HFF-Myc (cell line): ENCODE data around the gene ISL2.

Experiments
- DNase-seq: peaks from one replicate; pipeline ENCODE4 v3.0.0-alpha.2; 2011; ENCODE audit warnings: low read depth; ENCODE audit errors: extremely low read depth
- H3K4me3 ChIP-seq: replicated peaks from 2 replicates; pipeline ENCODE4 v1.5.1; 2011; ENCODE audit warnings: low read depth, mild to moderate bottlenecking, control low read depth, low read length
- TF ChIP-seq, protein P1 (sequence below): IDR thresholded peaks from 2 replicates; pipeline ENCODE4 v1.5.1; 2012; ENCODE audit warnings: mild to moderate bottlenecking, low read depth, low read length, control low read depth; ENCODE audit errors: missing control alignments

ISL2 gene

DNA sequence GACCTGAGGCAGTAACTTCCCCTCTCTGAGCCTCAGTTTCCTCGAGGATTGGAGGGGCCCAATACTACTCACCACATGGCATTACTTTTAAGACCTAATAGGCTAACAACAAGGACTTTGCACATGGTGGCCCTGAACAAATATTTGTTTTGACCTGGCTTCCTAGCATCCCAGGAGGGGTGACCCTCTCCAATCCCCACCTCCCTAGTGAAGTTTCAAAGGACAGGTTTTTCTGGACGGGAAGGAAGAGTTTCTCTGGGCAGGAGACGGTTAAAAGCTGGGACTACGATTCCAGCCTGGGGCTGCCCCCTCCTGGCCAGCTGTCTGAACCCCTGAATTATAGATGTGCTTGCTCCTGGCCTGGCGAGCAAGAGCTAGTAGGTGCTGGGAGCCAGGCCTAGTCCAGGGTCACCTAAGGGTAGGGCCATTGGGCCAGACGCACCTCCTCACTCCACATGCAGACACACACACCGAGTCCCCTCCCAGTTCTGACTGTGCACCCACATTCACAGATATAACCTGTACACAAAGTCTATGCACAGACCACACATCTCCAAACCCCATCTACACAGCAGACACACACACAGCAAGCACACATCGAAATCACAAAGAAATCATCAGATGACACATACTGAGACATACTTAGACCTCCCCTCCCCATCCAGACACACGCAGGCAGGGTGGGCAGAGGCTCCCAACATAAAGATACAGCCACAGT lies 2.7 kb upstream of the ISL2 start:
- no peak for DNase-seq
- TF ChIP-seq, protein P1, sequence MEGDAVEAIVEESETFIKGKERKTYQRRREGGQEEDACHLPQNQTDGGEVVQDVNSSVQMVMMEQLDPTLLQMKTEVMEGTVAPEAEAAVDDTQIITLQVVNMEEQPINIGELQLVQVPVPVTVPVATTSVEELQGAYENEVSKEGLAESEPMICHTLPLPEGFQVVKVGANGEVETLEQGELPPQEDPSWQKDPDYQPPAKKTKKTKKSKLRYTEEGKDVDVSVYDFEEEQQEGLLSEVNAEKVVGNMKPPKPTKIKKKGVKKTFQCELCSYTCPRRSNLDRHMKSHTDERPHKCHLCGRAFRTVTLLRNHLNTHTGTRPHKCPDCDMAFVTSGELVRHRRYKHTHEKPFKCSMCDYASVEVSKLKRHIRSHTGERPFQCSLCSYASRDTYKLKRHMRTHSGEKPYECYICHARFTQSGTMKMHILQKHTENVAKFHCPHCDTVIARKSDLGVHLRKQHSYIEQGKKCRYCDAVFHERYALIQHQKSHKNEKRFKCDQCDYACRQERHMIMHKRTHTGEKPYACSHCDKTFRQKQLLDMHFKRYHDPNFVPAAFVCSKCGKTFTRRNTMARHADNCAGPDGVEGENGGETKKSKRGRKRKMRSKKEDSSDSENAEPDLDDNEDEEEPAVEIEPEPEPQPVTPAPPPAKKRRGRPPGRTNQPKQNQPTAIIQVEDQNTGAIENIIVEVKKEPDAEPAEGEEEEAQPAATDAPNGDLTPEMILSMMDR: peak; percentile 26
- no peak overlapping the region for H3K4me3 ChIP-seq

DNA sequence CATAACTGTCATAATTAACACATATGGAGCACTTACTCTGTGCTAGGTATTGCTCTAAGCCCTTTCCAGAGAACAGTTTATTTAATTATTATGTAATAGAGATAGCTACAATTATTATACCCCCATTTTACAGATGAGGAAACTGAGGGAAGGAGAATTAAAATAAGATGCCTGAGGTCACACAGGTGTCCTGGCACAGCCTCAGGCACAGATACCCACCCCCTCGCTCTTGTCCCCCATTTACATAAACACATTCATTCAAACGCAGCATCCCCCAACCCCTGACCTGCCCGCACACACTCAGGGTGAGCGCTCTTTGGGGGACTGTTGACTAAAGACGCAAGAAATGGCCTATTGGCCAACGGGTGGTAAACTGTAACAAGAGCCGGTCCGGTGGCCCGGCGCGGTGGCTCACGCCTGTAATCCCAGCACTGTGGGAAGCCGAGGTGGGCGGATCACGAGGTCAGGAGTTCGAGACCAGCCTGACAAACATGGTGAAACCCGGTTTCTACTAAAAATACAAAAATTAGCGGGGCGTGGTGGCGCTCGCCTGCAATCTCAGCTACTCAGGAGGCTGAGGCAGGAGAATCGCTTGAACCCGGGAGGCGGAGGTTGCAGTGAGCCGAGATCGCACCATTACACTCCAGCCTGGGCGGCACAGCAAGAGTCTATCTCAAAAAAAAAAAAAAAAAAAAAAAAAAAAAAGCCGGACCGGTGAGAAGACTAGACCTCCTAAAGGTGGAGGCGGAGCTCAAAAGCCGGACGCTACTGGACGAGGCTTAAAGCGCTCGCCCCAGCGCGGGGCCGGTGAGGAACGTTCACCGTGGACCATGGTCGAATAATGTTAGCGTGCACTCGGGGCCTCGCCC lies 1.9 kb upstream of the ISL2 start:
- TF ChIP-seq, protein P1: no peak
- peak overlapping the region; percentile 75 for H3K4me3 ChIP-seq
- DNase-seq: no peak

DNA sequence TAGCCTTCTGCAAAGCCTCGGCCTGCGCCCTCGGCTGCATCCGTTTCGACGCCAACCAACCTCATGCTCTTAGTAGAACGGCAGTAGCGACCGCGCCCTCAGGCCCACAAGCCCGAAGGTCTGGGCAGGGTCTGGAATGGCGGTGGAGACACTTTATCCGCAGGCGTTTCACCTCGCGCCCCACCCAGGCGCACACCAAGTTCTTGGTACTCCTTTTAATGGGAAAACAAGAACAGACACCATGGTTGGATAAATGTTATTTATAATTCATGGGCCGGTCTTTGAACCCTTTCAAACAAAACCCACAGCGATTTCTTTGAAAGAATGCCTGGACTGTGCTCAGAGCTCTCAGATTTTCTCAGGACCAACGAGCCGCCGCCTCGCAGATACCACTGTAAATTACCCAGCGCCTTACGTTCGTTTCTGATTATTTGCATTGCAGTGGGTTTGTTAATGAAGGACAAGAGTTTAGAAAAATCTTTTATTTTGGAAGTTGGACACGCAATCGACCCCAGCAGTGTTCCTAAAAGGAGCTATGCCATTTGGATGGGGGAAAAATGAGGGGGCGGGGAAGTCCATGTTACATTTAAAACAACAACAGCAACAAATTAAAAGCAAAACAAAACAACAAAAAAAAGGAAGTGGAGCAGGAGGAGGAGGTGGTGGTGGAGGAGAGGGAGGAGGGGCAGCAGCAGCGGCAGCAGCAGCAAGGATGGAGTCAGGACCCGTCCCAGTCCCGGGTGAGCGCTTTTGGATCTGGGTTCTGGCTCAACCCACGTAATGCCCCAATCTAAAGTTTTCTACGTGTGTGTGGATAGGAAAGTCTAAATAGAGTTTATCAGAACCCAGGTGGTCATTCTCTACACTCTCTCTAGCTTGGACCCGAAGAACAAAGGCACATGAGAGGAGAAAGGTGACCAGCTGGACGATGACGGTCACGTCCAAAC lies 993 bp upstream of the ISL2 start:
- peak overlapping the region; percentile 75 for H3K4me3 ChIP-seq
- TF ChIP-seq, protein P1: no peak
- no peak for DNase-seq

DNA sequence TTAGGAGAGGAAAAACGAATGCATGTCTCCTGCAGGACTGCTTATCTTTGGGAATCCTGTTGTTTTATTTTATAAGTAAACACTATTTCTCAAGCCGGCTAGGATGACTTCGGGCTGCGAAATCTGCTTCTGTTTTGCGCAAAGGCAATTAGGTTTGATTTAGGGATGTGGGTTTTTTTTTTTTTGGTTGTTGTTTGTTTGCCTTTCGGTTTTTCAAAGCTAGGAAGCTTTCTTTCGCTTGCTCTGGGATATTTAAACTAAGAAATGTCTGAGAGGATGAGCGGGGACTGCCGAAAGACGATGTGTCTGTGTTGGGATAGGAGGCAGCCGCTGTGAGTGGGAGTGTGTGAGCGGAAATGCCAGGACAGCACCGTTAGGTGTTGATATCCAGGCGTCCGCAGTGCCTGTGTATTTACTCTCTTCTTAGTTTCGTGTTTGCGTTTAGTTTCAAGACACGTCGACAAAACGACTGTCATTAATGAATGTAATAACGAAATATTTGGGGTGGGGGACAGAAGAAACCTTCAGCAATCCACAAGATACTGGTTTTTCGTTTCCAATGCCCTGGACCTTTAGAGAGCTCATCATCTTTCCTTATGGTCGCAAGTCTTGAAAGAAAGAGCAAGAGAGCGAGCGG lies 604 bp downstream of the ISL2 start:
- peak overlapping the region; percentile 75 for H3K4me3 ChIP-seq
- TF ChIP-seq, protein P1: no peak
- DNase-seq: no peak

DNA sequence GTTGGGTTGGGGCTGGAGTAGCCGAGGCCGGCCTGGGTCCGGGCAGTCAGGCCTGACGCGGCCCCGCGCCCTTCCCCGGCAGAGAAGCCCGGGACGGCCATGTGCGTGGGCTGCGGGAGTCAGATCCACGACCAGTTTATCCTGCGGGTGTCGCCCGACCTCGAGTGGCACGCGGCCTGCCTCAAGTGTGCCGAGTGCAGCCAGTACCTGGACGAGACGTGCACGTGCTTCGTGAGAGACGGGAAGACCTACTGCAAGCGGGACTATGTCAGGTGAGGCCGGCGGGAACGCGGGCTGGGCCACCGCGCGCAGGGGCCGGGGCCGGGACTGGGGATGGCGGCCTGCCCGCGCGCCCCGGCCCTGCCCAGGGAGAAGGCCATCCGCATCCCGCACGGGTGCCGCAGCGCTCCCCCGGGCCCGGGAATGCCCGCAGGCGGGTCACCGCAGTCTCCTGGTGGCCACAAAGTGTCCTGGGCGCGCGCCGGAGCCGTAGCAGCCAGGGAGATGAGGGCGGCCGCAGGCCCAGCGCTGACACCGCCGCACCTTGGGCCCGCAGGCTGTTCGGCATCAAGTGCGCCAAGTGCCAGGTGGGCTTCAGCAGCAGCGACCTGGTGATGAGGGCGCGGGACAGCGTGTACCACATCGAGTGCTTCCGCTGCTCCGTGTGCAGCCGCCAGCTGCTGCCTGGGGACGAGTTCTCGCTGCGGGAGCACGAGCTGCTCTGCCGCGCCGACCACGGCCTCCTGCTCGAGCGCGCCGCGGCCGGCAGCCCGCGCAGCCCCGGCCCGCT lies 1.3 kb downstream of the ISL2 start:
- no peak for DNase-seq
- H3K4me3 ChIP-seq: peak overlapping the region; percentile 75
- TF ChIP-seq, protein P1: no peak
